Fibroblast of skin of right quadriceps (primary cell): Measurements from ENCODE around the gene ZNF530.

ENCODE experiments used
- DNase-seq: peaks from one replicate; pipeline ENCODE4 v3.0.0-alpha.2; 2013

Gene ZNF530

DNA sequence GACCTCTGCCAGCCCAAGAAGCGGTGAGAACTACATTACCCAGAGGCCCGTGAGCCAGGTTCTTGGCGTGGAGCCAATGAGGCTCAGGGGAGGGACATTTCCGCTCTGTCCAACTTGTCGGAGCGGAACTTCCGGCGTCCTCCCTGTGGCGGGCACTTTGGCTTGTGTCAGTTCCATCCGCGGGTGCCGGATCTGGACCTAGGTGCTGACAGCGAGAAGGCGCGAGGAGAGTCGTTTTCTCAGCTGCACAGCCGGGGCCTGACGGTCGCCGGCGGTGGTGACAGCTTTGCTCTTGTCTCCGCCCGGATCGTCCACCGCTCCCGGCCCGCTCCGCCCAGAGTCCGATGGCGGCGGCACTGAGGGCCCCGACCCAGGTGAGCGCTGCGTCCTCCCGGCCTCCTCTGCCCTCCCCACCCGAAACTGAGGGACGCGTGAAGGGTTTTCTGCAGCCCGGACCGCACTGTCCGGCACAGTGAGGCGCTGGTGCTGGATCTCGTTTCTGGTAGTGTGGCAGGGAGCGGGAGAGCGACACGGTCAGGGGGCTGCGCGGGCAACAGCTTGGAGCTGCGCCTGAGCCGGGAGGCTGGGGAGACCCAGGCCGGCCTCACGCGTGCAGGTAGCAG is at the start of gene ZNF530:
TSS of gene ZNF530 (plus strand) at position 125 of the 623 bp plus-strand sequence. CDS start 4,461 bp downstream, outside the sequence.
- peak; percentile 93 for DNase-seq

DNA sequence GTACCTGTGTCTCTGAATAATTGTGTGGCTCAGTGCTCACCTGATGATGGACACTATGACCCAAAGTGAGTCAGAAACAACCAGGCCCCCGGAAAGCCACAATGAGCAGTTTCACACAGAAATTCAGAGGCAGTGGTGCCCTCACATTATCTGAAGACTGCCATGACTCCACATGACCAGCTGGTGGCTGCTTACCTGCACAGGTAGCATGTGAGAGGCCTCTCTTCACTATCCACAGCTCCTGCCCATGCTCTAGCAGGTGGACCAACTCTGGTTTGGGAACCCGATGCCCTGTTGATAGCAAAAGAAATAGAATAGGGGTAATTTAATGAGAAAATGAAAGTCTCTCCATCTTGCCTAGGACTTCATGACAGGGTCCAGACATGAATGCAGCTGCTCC is 47.3 kb upstream of the ZNF530 start:
- no peak for DNase-seq

DNA sequence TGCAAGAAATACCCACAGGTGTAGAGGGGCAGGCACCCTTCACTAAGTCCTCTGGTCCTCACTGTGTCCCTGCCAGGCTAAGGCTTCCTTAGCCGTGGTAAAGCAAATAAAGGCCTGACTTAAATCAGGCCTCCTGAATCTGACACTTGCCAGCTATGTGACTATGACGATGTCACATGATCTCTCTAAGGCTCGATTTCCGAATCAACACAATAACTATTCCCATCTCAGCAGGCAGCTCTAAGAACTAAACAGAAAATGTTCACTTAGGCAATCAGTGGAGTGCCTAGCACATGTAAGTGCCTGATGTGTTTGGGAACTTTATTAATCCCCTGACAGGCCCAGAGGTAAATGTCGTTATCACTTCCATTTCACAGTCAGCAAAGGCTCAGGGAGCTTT is 42.0 kb upstream of the ZNF530 start:
- DNase-seq = no peak

DNA sequence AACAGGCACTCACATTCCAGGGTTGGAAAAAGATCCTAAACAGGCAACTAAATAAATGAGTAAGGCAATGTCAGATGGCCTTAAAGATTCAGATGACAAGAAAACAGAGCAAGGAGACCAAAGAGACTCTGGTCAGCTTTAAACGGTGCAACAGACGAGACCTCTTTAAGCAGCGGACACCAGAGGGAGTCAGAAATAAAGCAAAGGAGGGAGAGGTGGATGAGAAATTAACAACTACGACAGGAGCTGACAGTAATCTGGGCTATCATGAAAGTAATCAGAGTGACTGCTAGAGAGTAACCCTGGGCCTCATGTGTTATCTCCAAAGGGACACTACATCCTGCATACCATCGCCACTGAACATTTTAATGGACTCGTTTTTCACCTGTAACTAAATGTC is 41.2 kb upstream of the ZNF530 start:
- DNase-seq = no peak

DNA sequence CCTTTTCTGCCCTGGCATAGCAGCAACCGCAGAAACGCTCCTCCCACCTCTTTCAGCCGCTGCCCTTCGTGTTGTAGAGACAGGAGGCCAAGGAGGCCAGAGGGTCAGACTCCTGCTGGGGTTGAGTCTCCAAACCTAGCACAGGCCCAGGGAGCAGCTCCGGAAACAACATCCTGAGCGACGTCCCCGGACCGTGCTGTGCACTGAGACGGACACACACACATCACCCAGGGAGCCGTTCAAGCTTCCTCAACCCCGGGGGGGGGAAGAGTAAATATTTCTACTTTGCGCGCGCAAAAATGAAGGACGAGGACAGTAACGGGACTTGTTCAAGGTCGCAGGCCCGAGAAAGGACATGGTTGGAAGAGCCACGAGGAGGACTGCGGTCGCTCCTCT is 40.7 kb upstream of the ZNF530 start:
- DNase-seq = no peak

DNA sequence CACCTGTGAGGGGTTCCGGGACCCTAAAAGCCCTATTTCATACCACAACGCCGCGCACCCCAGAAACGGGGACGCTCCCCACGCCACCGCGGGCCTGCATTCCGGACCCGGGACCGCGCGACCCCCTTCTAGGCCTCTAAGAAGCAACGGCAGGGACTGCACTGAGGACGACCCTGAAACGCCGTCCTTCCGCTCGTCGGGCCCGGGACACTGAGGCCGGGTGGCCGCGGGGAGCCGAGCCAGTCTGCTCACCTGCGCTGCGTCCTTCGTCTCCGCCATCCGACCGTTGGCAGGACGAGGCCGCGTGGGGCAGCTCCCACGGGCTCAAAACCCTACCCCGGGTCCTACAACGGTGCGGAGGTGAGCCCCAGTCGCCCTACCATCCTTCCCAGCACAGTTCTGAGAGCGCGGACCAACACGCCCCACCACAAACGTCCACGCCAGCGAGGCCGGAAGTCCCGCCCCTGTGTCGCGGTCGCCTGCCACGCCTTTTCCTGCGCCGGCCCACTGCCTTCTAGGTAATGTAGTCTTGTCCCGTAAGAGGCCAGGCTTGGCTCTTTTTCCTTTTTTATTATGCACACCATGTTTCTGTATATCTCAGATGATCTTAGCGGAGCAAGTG is 40.2 kb upstream of the ZNF530 start, which contains the start of gene ZNF550:
TSS of gene ZNF550 (minus strand) at position 460 of the 622 bp plus-strand sequence. CDS start at position 279, 181 bp downstream.
- peak; percentile 81 for DNase-seq

DNA sequence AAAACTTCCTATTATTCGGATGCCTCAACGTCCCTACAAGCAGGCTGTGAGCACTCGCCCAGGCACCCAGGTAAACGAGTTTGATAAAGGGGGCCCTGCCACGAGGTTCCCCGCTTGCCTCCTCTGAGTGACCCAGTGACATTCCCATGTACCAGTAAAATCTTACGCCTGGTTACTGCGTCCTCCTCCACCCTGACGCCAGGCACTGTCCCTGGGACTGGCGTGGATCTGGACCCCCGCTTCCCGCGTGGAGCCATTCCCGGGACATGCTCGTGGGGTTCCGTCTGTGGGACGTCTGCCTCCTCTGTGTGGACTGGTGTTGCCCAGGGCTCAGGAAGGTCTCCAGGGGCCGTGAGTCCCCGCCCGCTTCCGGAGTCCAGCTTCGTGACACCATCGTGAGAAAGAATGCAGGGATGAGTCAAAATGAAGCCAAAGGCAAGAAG is 39.6 kb upstream of the ZNF530 start:
- peak; percentile 52 for DNase-seq

DNA sequence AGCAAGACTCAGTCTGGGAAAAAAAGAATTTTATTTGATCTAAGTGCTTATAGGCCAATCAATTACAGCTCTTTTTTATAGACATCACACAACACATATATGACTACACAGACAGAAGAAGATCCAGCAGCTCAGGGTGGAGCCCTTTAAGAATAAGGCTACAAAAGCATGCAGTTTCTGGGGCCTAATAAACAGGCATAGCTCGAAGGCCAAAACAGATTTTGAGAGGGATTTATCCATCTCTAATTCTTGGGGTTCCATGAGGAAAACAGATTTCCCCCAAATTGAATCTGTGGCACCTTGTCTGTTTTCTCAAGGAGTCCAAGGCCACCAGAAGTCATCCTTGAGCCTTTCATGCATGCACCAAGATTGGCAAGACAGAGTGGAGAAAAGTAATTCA is 36.1 kb upstream of the ZNF530 start:
- no peak for DNase-seq

DNA sequence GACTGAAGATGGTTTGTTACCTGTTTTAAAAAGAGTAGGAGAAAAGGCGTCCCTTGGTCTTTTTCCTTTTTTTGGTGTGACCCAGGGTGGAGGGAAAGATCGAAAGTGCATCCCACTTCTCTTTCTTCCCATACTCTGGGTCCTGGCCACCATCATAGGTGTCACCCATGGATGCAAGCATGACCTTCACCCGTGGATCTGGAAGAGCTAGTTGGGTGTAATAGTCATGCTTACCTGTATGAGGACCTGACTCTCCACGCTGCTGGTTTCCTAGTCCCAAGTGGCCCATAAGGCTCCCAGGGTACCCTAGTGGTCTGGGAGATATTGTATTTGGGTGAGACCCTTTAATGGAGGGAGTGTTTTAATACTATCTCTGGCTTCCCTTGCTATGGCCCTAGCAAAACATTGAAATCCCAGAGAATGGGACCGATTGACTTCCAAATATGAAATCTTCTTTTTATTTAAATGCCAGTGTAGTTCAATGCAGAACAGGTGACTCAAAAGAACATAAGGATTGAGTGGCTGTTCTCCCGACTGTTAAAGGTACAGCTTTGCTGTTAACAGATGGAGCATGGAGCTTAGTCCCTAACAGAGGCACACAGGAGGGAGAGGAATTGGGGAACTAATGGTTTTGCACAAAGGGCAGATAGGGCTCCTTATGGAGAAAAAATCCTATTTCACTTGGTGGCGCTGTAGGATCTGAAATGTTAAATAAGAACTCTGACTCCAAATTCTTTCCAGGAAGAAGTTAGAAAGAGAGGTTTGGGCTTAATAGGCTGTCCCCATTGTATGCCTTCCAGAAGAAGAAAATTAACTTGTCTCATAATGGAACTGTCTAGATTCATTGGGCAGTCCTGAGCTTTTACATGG is 33.1 kb upstream of the ZNF530 start:
- peak; percentile 40 for DNase-seq

DNA sequence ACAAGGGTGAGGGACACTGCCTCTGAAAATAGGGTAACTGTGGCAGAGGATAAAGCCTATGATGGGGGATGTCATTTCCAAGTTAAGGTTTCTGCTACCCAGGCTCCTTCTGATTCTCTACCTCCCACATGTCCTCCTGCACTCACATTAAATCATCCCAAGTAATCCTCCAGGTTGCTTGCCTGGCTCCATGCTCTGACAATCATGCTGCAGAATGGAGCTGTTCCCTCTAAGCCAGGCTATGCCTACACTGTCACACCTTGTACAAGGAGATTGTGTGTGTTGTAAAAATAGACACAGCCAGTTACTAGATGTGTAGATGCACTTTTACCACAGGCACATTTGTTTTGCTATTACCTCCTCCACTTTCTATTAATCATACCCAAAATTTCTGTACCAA is 29.0 kb upstream of the ZNF530 start:
- DNase-seq = no peak

DNA sequence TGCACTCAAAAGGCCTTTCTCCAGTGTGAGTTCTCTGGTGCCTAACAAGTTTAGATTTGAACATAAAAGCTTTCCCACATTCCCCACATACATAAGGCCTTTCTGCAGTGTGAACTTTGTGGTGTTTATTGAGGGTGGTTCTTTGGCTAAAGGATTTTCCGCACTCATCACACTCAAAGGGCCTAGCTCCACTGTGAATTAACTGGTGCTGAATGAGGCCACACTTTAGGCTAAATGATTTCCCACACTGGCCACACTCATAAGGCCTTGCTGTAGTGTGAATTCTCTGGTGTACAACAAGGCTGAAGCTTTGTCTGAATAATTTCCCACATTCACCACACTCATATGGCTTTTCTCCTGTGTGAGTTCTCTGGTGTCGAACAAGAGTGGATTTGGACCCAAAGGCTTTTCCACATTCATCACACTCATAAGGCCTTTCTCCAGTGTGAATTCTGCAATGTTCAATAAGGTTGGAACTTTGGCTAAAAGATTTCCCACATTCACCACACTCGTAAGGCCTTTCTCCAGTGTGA is 27.2 kb upstream of the ZNF530 start:
- no peak for DNase-seq

DNA sequence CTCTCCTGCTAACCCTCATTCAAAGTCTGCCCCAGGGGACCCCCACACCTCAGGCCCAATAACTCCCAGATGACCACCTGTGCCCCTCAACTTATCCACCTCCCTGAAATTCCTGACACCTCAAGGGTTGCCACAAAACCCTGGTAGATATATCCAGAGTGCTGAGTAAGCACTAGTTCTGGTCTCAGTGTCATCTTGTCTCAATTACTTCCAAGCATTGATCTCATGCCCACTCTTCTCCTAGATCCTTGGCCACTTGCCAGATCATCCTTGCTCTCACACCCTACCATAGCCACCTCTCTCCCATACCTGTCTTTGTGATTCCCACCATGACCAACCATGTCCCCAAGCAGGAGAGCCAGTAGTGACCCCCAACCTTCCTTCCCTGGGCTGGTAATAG is 23.0 kb upstream of the ZNF530 start:
- no peak for DNase-seq

DNA sequence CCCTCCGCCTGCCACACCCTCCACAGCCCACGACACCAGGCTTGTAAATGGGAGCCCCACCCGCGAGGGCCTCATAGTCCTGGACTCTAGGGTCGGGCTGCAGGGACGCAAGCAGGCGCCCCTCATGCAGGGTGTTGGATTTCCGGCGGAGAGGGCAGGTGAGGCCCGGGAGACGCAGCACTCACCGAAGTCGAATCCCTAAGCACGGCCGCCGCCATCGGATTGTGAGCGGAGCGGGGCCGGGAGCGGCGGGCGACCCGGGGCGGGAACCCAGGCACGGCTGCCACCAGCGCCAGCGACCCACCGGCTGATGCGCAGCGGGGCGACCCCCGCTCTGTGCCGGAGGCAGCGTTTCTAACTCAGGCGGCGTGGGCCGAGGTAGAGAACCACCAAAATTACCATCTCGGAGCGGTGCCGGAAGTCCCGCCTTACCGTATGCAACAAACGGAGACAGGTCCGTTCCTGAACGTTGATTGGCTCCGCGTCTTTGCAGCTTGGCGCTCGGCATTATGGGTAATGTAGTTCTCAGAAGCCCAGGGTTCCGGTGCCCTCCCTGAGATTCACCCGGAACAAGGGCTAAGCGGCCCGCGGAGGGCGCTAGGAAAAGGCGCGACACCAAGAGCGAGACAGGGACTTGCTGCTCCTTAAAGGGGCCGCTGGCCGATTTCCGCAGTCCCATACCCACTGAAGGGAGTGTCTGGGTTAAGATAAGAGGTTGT is 21.0 kb upstream of the ZNF530 start, which contains the start of gene ZNF416:
TSS of gene ZNF416 (minus strand) at position 425 of the 719 bp plus-strand sequence. CDS start at position 218, 207 bp downstream.
- peak; percentile 98 for DNase-seq

DNA sequence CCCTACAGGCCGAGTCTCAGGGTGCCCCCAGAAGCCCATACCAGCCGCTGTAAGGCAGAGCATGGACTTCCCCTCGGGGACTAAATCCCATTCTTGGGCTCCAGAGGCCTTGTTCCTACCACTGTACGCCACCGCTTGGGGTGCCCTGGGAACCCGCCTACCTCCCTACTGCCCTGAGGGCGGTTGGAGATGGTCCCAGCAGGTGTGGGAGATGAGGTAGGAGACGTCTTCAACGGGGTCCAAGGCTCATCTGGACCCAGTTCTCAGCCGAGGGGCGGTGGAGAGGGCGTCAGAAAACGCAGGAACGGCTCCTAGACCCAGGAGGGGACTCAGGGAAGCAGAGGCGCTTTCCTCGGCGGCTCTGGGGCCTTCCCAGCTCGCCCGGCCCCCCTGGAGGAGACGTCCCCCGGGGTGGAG is 16.6 kb upstream of the ZNF530 start:
- no peak for DNase-seq

DNA sequence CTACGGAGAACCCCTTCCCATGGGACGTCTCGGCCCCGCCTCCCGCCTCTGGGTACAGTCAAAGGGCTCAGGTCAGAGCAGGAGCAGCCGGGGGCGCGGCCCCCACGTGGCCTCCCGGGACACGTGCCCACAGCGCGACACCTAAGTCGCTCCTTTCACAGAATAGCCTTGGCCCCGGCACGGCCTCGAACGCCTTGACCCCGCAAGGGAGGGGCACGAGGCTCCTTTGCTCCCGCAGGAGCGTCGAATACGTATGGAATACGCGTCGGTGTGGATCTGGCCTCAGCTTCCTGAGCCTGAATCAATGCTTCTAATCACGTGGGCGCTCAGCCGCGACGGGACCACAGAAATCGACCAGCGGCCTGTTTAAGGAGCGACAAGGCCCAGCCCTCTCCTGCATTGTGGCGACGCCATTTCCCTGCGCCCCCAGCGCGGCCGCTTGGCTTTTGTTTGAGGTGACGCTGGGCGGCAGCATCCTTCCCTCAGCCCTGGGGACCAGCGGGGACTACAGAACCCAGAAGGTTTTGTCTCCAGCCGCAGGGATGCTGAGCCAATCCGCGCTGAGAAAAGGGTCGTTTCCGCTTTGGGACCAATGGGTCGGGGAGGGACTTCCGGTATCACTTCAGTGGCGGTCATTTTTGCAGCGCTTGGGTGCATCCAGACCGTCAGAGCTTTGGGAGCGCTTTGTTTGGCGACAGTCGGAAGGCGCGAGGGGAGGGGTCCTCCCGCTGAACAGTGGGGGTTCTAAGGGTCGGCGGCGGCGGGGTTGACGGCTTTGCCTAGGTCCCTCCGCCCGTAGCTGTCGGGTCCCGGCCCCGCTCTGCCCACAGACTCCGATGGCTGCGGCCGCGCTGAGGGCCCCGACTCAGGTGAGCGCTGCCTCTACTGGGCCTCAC is 15.9 kb upstream of the ZNF530 start, which contains the start of gene ZIK1:
TSS of gene ZIK1 (plus strand) at position 625 of the 896 bp plus-strand sequence. CDS start at position 837, 212 bp downstream.
- peak; percentile 95 for DNase-seq

DNA sequence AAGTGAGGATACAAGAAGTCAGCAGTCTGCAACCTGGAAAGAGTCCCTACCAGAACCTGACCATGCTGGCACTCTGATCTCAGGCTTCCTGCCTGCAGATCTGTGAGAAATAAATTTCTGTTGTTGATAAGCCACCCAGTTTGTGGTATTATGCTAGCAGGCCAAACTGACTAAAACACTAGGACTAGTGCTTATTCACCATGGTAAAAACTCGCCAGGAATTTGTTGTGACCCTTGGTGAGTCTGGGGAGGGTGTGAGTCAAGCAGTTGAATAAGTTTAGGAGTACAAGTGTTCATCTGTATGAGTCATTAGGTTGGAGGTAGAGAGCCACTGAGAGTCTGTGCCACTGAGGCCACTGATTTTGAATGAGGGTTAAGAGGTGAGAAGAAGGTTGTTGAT is 12.2 kb upstream of the ZNF530 start:
- DNase-seq = peak; percentile 32

DNA sequence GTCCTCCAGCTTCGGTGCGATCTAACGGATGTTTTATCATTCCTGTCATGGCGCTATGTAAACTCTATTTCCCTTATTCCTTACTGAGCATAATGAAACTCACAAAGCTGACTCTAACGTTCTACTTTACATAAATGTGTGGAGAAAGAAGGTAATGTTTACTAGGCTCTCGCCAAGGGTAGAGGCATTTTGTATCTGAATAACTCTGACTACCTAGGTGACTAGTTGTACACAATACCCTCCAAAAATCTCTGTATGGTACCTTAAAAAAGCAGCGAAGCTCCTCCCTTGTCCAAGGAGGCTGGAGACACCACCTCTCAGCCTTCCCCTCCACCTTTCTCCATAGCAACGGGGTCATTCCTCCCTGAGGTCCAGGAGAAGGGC is 316 bp upstream of the ZNF530 start:
- no peak for DNase-seq

DNA sequence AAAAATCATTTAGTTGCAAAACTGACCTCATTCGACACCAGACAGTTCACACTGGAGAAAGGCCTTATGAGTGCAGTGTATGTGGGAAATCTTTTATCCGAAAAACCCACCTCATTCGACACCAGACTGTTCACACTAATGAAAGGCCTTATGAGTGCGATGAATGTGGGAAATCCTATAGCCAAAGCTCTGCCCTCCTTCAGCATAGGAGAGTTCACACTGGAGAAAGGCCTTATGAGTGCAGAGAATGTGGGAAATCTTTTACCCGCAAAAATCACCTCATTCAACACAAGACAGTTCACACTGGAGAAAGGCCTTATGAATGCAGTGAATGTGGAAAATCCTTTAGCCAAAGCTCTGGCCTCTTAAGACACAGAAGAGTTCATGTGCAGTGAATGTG is 7.2 kb downstream of the ZNF530 start:
- DNase-seq = no peak

DNA sequence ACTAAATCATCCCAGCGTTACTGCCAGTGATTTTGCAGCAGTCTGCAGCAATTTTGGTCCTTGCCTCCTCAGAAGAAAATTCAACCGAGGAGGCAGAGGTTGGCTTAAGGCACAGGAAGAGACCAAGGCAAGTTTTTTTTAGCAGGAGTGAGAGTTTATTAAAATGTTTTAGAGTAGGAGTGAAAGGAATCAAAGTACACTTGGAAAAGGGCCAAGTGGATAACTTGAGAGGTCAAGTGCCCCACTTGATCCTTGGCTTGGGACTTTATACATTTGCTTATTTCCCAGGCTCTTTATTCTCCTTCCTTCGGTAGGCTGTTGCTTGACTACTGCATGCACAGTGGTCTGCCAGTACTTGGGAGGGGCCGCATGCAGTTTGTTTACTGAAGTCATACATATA is 11.4 kb downstream of the ZNF530 start:
- no peak for DNase-seq

DNA sequence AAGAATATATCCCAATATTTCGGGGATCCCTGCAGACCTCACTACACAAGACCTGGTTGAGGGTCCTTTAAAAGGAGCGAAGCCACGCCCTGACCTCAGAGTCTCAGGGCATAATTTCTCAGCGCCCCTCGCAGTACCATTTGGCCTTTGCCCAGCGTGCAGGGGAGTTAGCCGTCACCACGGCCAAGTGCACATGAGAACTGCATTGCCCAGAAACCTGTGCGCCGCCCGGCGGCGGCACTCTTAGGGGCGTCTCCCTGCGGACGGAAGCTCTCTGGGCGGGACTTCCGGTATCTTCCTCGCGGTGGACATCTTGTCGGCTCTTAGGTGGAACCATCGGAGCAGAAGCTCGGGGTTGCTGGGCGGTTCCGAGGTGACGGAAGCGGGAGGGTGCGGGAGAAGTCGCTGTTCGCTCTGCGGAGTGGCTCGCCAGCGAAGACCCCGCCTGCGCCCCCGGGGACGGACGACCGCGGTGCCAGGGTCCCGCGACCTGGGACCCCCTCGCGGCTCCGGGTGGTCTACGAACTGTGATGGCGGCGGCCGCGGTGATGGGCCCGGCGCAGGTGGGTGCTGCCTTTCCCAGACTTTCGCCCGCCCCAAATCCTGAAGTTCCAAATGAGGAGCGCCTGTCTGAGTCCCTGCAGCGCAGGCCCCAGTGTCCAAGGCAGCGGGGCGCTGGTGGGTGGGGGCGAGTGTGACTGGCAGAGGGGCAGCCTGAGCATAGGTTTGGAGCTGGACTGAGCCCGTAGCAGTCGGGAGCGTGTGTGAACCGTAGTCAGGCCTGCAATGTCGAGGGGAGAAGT is 14.5 kb downstream of the ZNF530 start, which contains the start of gene ZNF134:
TSS of gene ZNF134 (plus strand) at position 302 of the 803 bp plus-strand sequence. CDS start 5,227 bp downstream, outside the sequence.
- peak; percentile 86 for DNase-seq
